Measurements from ENCODE around the gene PPP2R2C.

The PPP2R2C gene

GRCh38 chr4:6295495-6295894 is 176.9 kb downstream of the PPP2R2C start:
- no peak for TF ChIP-seq YY1 (IDR thresholded peaks at IDR 0.05; ENCODE audit: insufficient read depth, insufficient read length)
- no peak for TF ChIP-seq SUZ12 (IDR thresholded peaks at IDR 0.05; ENCODE audit: extremely low read depth, insufficient read depth, insufficient read length)
- TF ChIP-seq ZNF274 (IDR thresholded peaks at IDR 0.05; ENCODE audit: low read depth, low read length), result no peak
- no peak for DNase-seq (ENCODE audit: low read depth, low spot score)
- no peaks in the 10 kb centered on the region for H3K4me1 ChIP-seq (ENCODE audit: insufficient read depth, insufficient read length)
- H3K27me3 ChIP-seq (ENCODE audit: insufficient read depth, insufficient read length), result no peaks in the 10 kb centered on the region
- H3K4me3 ChIP-seq (ENCODE audit: insufficient read length, low read depth), result no peak overlapping the region
- H3K36me3 ChIP-seq (ENCODE audit: insufficient read depth, insufficient read length, low read length), result peaks cover 79% of the 10 kb centered on the region
- no peak overlapping the region for H3K9ac ChIP-seq (ENCODE audit: insufficient read length, low read depth)
- H3K9me3 ChIP-seq (ENCODE audit: insufficient read depth, low read length), result no peaks in the 10 kb centered on the region

GRCh38 chr4:6294705-6295421 is 177.6 kb downstream of the PPP2R2C start:
- H3K9me3 ChIP-seq (ENCODE audit: insufficient read depth, low read length), result no peaks in the 10 kb centered on the region
- TF ChIP-seq SUZ12 (IDR thresholded peaks at IDR 0.05; ENCODE audit: extremely low read depth, insufficient read depth, insufficient read length) (no peak), ZNF274 (IDR thresholded peaks at IDR 0.05; ENCODE audit: low read depth, low read length) (no peak), YY1 (IDR thresholded peaks at IDR 0.05; ENCODE audit: insufficient read depth, insufficient read length) (no peak)
- H3K27me3 ChIP-seq (ENCODE audit: insufficient read depth, insufficient read length), result no peaks in the 10 kb centered on the region
- no peaks in the 10 kb centered on the region for H3K4me1 ChIP-seq (ENCODE audit: insufficient read depth, insufficient read length)
- H3K36me3 ChIP-seq (ENCODE audit: insufficient read depth, insufficient read length, low read length), result peaks cover 82% of the 10 kb centered on the region
- DNase-seq (ENCODE audit: low read depth, low spot score), result no peak
- H3K9ac ChIP-seq (ENCODE audit: insufficient read length, low read depth), result no peak overlapping the region
- no peak overlapping the region for H3K4me3 ChIP-seq (ENCODE audit: insufficient read length, low read depth)

- H3K4me3 ChIP-seq (ENCODE audit: insufficient read length, low read depth), result no peak overlapping the region
- no peak for TF ChIP-seq SUZ12 (IDR thresholded peaks at IDR 0.05; ENCODE audit: extremely low read depth, insufficient read depth, insufficient read length)
- TF ChIP-seq YY1 (IDR thresholded peaks at IDR 0.05; ENCODE audit: insufficient read depth, insufficient read length), result no peak
- no peak for TF ChIP-seq ZNF274 (IDR thresholded peaks at IDR 0.05; ENCODE audit: low read depth, low read length)
- peaks cover 88% of the 10 kb centered on the region for H3K36me3 ChIP-seq (ENCODE audit: insufficient read depth, insufficient read length, low read length)
- no peaks in the 10 kb centered on the region for H3K27me3 ChIP-seq (ENCODE audit: insufficient read depth, insufficient read length)
- no peaks in the 10 kb centered on the region for H3K4me1 ChIP-seq (ENCODE audit: insufficient read depth, insufficient read length)
- no peaks in the 10 kb centered on the region for H3K9me3 ChIP-seq (ENCODE audit: insufficient read depth, low read length)
- H3K9ac ChIP-seq (ENCODE audit: insufficient read length, low read depth), result no peak overlapping the region
- no peak for DNase-seq (ENCODE audit: low read depth, low spot score)
Observed at GRCh38 chr4:6293661-6294060, 178.8 kb downstream of the PPP2R2C start.

- DNase-seq (ENCODE audit: low read depth, low spot score), result no peak
- TF ChIP-seq YY1 (IDR thresholded peaks at IDR 0.05; ENCODE audit: insufficient read depth, insufficient read length), result no peak
- no peak for TF ChIP-seq ZNF274 (IDR thresholded peaks at IDR 0.05; ENCODE audit: low read depth, low read length)
- no peak for TF ChIP-seq SUZ12 (IDR thresholded peaks at IDR 0.05; ENCODE audit: extremely low read depth, insufficient read depth, insufficient read length)
- no peaks in the 10 kb centered on the region for H3K9me3 ChIP-seq (ENCODE audit: insufficient read depth, low read length)
- H3K9ac ChIP-seq (ENCODE audit: insufficient read length, low read depth), result no peak overlapping the region
- no peak overlapping the region for H3K4me3 ChIP-seq (ENCODE audit: insufficient read length, low read depth)
- H3K27me3 ChIP-seq (ENCODE audit: insufficient read depth, insufficient read length), result no peaks in the 10 kb centered on the region
- H3K36me3 ChIP-seq (ENCODE audit: insufficient read depth, insufficient read length, low read length), result peaks cover 88% of the 10 kb centered on the region
- H3K4me1 ChIP-seq (ENCODE audit: insufficient read depth, insufficient read length), result no peaks in the 10 kb centered on the region
Observed at GRCh38 chr4:6293097-6293445, 179.3 kb downstream of the PPP2R2C start.

- no peaks in the 10 kb centered on the region for H3K9me3 ChIP-seq (ENCODE audit: insufficient read depth, low read length)
- H3K36me3 ChIP-seq (ENCODE audit: insufficient read depth, insufficient read length, low read length), result peaks cover 86% of the 10 kb centered on the region
- TF ChIP-seq YY1 (IDR thresholded peaks at IDR 0.05; ENCODE audit: insufficient read depth, insufficient read length) (no peak), ZNF274 (IDR thresholded peaks at IDR 0.05; ENCODE audit: low read depth, low read length) (no peak), SUZ12 (IDR thresholded peaks at IDR 0.05; ENCODE audit: extremely low read depth, insufficient read depth, insufficient read length) (no peak)
- no peaks in the 10 kb centered on the region for H3K4me1 ChIP-seq (ENCODE audit: insufficient read depth, insufficient read length)
- H3K27me3 ChIP-seq (ENCODE audit: insufficient read depth, insufficient read length), result no peaks in the 10 kb centered on the region
- no peak overlapping the region for H3K4me3 ChIP-seq (ENCODE audit: insufficient read length, low read depth)
- no peak overlapping the region for H3K9ac ChIP-seq (ENCODE audit: insufficient read length, low read depth)
- no peak for DNase-seq (ENCODE audit: low read depth, low spot score)
Observed at GRCh38 chr4:6292376-6293096, 179.9 kb downstream of the PPP2R2C start.

- Histone ChIP-seq H3K4me1 (ENCODE audit: insufficient read depth, insufficient read length) (no peaks in the 10 kb centered on the region), H3K36me3 (ENCODE audit: insufficient read depth, insufficient read length, low read length) (peaks cover 86% of the 10 kb centered on the region), H3K9ac (ENCODE audit: insufficient read length, low read depth) (no peak overlapping the region), H3K27me3 (ENCODE audit: insufficient read depth, insufficient read length) (no peaks in the 10 kb centered on the region), H3K9me3 (ENCODE audit: insufficient read depth, low read length) (no peaks in the 10 kb centered on the region), H3K4me3 (ENCODE audit: insufficient read length, low read depth) (no peak overlapping the region)
- TF ChIP-seq SUZ12 (IDR thresholded peaks at IDR 0.05; ENCODE audit: extremely low read depth, insufficient read depth, insufficient read length) (no peak), ZNF274 (IDR thresholded peaks at IDR 0.05; ENCODE audit: low read depth, low read length) (no peak), YY1 (IDR thresholded peaks at IDR 0.05; ENCODE audit: insufficient read depth, insufficient read length) (no peak)
- DNase-seq (ENCODE audit: low read depth, low spot score), result no peak
Observed at GRCh38 chr4:6291784-6292297, 180.6 kb downstream of the PPP2R2C start.

All from NT2/D1 (cell line).